Measurements from ENCODE around the gene LEPROT.
"Not testable (repeated sequence)": the region's sequence is repeated elsewhere in the genome, so short reads cannot be mapped to it uniquely, and the experiment has no call there.

LEPROT gene

GRCh38 chr1:65420590-65421350 lies at the start of gene LEPROT, which contains the start of gene LEPR:
LEPROT (plus strand) TSS chr1:65420668; CDS start chr1:65420725, 57 bp downstream.
LEPR (plus strand) TSS chr1:65420668; CDS start chr1:65565566, 144,898 bp downstream.
- no peak for DNase-seq

- no peak for DNase-seq
Measured at GRCh38 chr1:65371544-65371943, 48.9 kb upstream of the LEPROT start.

GRCh38 chr1:65372557-65372956 lies 47.9 kb upstream of the LEPROT start:
- no peak for DNase-seq

- no peak for DNase-seq
Measured at GRCh38 chr1:65377496-65378246, 42.8 kb upstream of the LEPROT start.

GRCh38 chr1:65378247-65378946 lies 42.1 kb upstream of the LEPROT start:
- no peak for DNase-seq

GRCh38 chr1:65384426-65384825 lies 36.0 kb upstream of the LEPROT start:
- DNase-seq = not testable (repeated sequence)

- DNase-seq = no peak
Measured at GRCh38 chr1:65386439-65386838, 34.0 kb upstream of the LEPROT start.

GRCh38 chr1:65387821-65388220 lies 32.6 kb upstream of the LEPROT start:
- no peak for DNase-seq

- DNase-seq = no peak
Measured at GRCh38 chr1:65388908-65389695, 31.4 kb upstream of the LEPROT start.

- DNase-seq = no peak
Measured at GRCh38 chr1:65392497-65392896, 28.0 kb upstream of the LEPROT start.

GRCh38 chr1:65393347-65393746 lies 27.1 kb upstream of the LEPROT start:
- DNase-seq = peak; percentile 81

GRCh38 chr1:65393928-65394327 lies 26.5 kb upstream of the LEPROT start:
- DNase-seq = no peak

GRCh38 chr1:65395887-65396612 lies 24.4 kb upstream of the LEPROT start:
- peak; percentile 83 for DNase-seq

- DNase-seq = no peak
Measured at GRCh38 chr1:65398083-65398482, 22.4 kb upstream of the LEPROT start.

- no peak for DNase-seq
Measured at GRCh38 chr1:65399003-65399402, 21.5 kb upstream of the LEPROT start.

GRCh38 chr1:65401612-65402011 lies 18.9 kb upstream of the LEPROT start:
- no peak for DNase-seq

GRCh38 chr1:65404941-65405340 lies 15.5 kb upstream of the LEPROT start:
- no peak for DNase-seq

- DNase-seq = no peak
Measured at GRCh38 chr1:65407877-65408276, 12.6 kb upstream of the LEPROT start.

- no peak for DNase-seq
Measured at GRCh38 chr1:65409314-65409713, 11.2 kb upstream of the LEPROT start.

GRCh38 chr1:65409816-65410326 lies 10.6 kb upstream of the LEPROT start:
- DNase-seq = no peak

- DNase-seq = no peak
Measured at GRCh38 chr1:65412256-65412983, 8.0 kb upstream of the LEPROT start.

Measured in MV-4-11 (cell line).